Activated T-helper 1 cell treated with anti-CD3 and anti-CD28 coated beads, Interleukin-12 subunit alpha, Interleukin-12 subunit beta, Interleukin-2, Interleukin-4 antibody, amounts not matched to agents 30 ng/mL and 10 ng/mL and 1 ng/mL, durations not matched to agents 14 hours and 24 hours and 36 hours (primary cell): ENCODE results near the gene RPUSD4. TPM values are rescaled to one million over a fixed set of nuclear protein-coding genes. Genes with fewer than 3 reads are reported as not detected.
"Not testable (repeated sequence)": the region's sequence is repeated elsewhere in the genome, so short reads cannot be mapped to it uniquely, and the experiment has no call there.

Source experiments
- DNase-seq: peaks from one replicate; pipeline ENCODE4 v3.0.0; 2021; ENCODE audit warnings: low spot score
- H3K27ac Mint-ChIP-seq: one replicate; pipeline ENCODE4 v1.8.0; 2021; ENCODE audit warnings: mild to moderate bottlenecking, mixed read lengths
- H3K27me3 Mint-ChIP-seq: one replicate; pipeline ENCODE4 v1.8.0; 2022; ENCODE audit warnings: mild to moderate bottlenecking, moderate library complexity, mixed read lengths; ENCODE audit not compliant: insufficient read depth
- H3K36me3 Mint-ChIP-seq: one replicate; pipeline ENCODE4 v1.8.0; 2021; ENCODE audit warnings: low read depth, mixed read lengths
- H3K4me1 Mint-ChIP-seq: one replicate; pipeline ENCODE4 v1.8.0; 2021; ENCODE audit warnings: low read depth, mixed read lengths
- H3K4me3 Mint-ChIP-seq: one replicate; pipeline ENCODE4 v1.8.0; 2021; ENCODE audit warnings: mild to moderate bottlenecking, moderate library complexity, mixed read lengths
- H3K9me3 Mint-ChIP-seq: one replicate; pipeline ENCODE4 v1.8.0; 2021; ENCODE audit warnings: mixed read lengths
- intact Hi-C: fragments of 100-400 bp; cut with micrococcal nuclease; formaldehyde crosslinking; loops from one replicate; pipeline ENCODE4 v1.15.1; 2024
- total RNA-seq: library from RNA; stranded (reverse); gene quantifications from 2 replicates; pipeline ENCODE4 v1.2.3, GENCODE V29; 2022

The RPUSD4 gene, protein sequence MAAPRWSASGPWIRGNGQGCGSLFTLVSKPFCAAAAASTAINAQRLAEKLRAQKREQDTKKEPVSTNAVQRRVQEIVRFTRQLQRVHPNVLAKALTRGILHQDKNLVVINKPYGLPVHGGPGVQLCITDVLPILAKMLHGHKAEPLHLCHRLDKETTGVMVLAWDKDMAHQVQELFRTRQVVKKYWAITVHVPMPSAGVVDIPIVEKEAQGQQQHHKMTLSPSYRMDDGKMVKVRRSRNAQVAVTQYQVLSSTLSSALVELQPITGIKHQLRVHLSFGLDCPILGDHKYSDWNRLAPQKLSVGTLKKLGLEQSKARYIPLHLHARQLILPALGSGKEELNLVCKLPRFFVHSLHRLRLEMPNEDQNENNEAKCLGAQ
- total RNA-seq, result 49.2 and 49.8 TPM in 2 replicates

DNA sequence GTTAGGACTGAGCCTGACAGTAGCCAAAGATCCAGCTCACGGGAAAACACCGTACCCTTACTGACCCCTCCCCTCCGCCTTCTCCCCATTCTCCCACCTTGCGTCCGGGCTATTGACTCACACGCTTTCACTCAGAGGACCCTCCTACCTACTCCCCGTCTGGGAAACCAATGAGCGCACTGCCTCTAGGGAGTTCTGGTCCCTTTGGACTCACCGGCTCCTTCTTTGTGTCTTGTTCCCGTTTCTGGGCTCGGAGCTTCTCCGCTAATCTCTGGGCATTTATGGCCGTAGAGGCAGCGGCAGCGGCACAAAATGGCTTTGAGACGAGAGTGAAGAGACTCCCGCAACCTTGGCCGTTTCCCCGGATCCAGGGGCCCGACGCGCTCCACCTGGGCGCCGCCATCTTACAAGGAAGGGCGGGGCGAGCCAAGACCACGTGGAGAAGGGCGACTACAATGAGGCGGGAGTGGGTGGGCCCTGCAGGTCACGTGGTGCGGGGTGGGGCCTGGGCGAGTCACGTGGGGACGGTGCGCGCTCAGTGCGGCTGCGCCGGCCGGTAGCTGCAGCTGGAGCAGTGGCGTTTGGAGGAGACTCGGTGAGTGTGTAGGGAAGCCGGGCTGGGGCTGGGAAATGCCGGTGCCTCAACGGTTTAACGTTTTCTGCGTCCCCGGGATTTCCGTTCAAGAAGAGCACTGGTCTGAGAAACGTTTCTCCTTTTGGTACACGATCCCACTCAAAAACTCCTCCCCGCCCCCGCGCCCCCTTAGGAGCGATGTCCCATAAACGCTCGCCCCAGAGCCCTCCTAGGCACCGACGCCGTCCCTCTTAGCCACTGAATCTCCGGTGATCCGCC is at the start of gene RPUSD4, which contains the start of gene FAM118B:
TSS of gene RPUSD4 (minus strand) at position 415 of the 853 bp plus-strand sequence. CDS start at position 403, 12 bp downstream.
TSS of gene FAM118B (plus strand) at position 547 of the 853 bp plus-strand sequence. CDS start 23,220 bp downstream, outside the sequence.
- Mint-ChIP-seq H3K9me3 (no peaks in the 10 kb centered on the region), H3K4me3 (peak within 1 kb of the TSS; percentile 99), H3K27ac (peak within 1 kb of the TSS; percentile 98), H3K36me3 (peaks cover 21% of the 10 kb centered on the region), H3K4me1 (peaks cover 34% of the 10 kb centered on the region), H3K27me3 (no peaks in the 10 kb centered on the region)
- DNase-seq, result peak; percentile 98
- intact Hi-C loops, result loop anchor here (1.0 to 5.0 kb wide), 13 partner anchors 58 to 1589 kb away; partner anchors contain the start of genes DCPS, FOXRED1, HYLS1 and PUS3

DNA sequence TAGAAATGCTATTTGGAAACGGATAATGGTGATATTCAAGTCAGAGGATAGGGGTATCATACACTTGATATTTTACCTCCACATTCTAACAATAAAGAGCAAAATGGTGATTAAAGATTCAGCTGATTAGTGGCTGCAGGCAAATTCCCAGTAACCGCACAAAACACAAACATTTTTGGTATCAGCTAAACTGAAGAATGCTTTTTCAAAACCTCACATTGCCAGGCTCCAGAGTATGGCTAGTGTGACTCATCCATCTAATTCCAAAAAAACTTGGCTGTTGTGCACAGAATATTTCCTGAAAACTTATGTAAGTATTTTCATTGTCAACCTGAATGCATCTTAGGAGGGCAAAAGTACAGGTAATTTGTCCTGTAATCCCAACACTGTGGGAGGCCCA is 46.3 kb upstream of the RPUSD4 start:
- Mint-ChIP-seq H3K4me1 (no peaks in the 10 kb centered on the region), H3K36me3 (peaks cover 31% of the 10 kb centered on the region), H3K9me3 (no peaks in the 10 kb centered on the region), H3K4me3 (no peak overlapping the region), H3K27ac (no peak overlapping the region), H3K27me3 (no peaks in the 10 kb centered on the region)
- intact Hi-C loops, result no loop called here
- DNase-seq, result no peak

DNA sequence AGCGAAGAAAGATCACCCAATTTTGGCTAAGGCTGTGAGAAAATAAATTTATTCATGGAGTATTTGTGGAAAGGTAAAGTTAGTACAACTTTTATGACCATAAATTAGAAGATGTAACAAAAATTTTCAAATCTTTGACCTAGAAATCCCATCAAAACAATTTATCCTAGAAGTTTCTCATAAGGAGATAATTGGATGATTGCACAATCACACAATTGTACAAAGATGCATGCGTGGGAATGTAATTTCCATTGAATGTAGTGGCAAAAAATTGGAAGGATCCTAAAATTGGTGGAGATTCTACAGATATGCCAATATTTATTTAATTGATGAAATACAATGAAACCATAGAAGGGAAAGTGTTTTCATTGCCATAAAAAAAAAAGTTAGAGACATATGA is 45.7 kb upstream of the RPUSD4 start:
- Mint-ChIP-seq H3K4me3 (no peak overlapping the region), H3K4me1 (no peaks in the 10 kb centered on the region), H3K27me3 (no peaks in the 10 kb centered on the region), H3K9me3 (no peaks in the 10 kb centered on the region), H3K36me3 (peaks cover 29% of the 10 kb centered on the region), H3K27ac (no peak overlapping the region)
- DNase-seq, result no peak
- intact Hi-C loops, result no loop called here

DNA sequence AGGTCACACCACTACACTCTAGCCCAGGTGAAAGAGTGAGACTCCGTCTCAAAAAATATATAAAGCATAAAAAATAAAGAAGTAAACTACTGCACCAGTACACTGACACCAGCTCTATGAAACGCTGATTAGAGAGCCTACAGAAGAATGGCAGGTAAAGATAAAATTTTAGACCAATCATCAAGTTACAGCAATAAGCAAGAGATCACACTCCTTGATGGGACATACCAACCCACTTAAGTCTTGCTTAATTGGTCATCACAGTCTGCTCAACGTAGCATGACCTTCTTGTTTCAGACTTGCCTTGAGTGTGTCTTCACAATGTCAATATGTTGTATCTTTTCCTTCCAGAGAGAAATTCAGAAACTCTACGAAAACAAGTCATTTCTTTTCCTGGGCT is 44.8 kb upstream of the RPUSD4 start:
- no peaks in the 10 kb centered on the region for H3K4me1 Mint-ChIP-seq
- intact Hi-C loops, result no loop called here
- no peak overlapping the region for H3K4me3 Mint-ChIP-seq
- no peak for DNase-seq
- peaks cover 24% of the 10 kb centered on the region for H3K36me3 Mint-ChIP-seq
- no peaks in the 10 kb centered on the region for H3K9me3 Mint-ChIP-seq
- no peak overlapping the region for H3K27ac Mint-ChIP-seq
- no peaks in the 10 kb centered on the region for H3K27me3 Mint-ChIP-seq

DNA sequence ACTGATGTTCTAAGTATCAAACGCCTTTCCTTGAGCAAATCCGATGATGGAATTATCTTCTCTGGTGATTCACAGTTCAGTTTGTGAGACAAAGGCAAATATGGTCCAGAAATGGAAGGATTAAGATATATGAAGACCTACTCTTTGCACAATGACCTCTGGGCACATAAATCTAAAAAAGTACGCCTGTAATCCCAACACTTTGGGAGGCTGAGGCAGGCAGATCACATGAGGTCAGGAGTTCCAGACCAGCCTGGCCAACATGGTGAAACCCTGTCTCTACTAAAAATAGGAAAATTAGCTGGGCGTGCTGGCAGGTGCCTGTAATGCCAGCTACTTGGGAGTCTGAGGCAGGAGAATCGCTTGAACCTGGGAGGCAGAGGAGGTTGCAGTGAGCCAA is 44.1 kb upstream of the RPUSD4 start:
- intact Hi-C loops, H3K27me3 Mint-ChIP-seq, H3K4me3 Mint-ChIP-seq, H3K9me3 Mint-ChIP-seq, H3K27ac Mint-ChIP-seq, H3K4me1 Mint-ChIP-seq, DNase-seq: not testable (repeated sequence)
- peaks cover 20% of the 10 kb centered on the region for H3K36me3 Mint-ChIP-seq

DNA sequence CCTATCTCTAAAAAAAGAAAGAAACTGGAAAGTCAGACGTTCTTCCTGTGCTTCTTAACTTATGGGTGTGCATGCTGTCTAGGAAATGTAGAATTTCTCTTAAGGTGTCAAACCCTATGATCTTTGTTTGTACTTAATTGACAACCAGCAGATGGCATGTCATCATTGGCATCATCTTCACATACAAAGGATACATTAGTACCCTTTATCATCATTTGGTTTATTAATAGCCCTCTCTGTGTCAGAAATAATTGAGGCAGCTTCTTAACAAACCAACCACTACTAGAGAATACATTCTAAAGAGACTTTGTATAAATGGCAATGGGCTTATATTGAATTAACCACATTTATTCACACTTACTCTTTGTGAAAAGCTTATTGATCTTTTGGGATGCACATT is 43.4 kb upstream of the RPUSD4 start:
- H3K4me3 Mint-ChIP-seq, result no peak overlapping the region
- H3K9me3 Mint-ChIP-seq, result no peaks in the 10 kb centered on the region

DNA sequence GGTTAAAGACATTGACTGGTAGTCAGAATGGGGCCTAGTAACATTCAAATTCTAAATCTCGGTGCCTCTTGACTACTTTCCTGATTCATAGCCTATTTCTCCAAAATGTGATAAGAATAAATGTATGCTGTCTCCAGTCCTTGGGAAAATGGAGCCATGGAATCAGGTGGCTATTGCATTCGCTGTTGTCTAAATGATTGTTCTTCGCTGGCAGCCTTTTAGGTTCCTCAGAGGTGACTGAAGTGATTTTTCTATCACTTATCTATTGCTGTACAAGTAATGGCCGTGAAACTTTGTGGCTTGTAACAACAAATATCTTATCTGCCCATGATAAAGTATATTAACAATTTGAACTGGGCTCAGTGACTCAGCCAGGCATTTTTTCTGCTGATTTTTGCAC is 41.8 kb upstream of the RPUSD4 start:
- Mint-ChIP-seq H3K27ac (no peak overlapping the region), H3K36me3 (peaks cover 17% of the 10 kb centered on the region), H3K4me3 (no peak overlapping the region), H3K9me3 (no peaks in the 10 kb centered on the region), H3K27me3 (no peaks in the 10 kb centered on the region), H3K4me1 (no peaks in the 10 kb centered on the region)
- intact Hi-C loops, result no loop called here
- DNase-seq, result no peak

More for the DNA sequence above, 43.4 kb upstream of the RPUSD4 start:
- H3K27ac Mint-ChIP-seq, result no peak overlapping the region
- no peaks in the 10 kb centered on the region for H3K27me3 Mint-ChIP-seq
- peaks cover 16% of the 10 kb centered on the region for H3K36me3 Mint-ChIP-seq
- intact Hi-C loops, result no loop called here
- H3K4me1 Mint-ChIP-seq, result no peaks in the 10 kb centered on the region
- DNase-seq, result no peak

DNA sequence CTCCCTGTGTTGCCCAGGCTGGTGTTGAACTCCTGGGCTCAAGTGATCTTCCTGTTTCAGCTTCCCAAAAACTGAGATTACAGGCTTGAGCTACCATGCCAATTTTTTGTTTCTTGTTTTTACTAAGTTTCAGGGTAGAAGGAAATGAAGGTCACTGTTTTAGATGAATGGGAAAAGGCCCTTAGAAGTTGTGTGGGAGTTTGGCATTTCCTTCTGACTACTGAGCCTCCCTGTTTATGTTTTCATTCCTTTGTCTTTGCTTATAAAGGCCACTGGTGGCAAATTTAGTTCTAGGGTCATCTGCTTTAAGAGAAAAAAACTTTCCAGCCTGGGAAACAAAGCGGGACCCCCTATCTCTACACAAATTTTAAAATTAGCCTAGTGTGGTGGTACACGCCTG is 35.2 kb upstream of the RPUSD4 start:
- Mint-ChIP-seq H3K27ac (no peak overlapping the region), H3K9me3 (no peaks in the 10 kb centered on the region), H3K27me3 (no peaks in the 10 kb centered on the region), H3K4me1 (no peaks in the 10 kb centered on the region), H3K36me3 (peaks cover 8% of the 10 kb centered on the region), H3K4me3 (no peak overlapping the region)
- no peak for DNase-seq
- intact Hi-C loops, result no loop called here

DNA sequence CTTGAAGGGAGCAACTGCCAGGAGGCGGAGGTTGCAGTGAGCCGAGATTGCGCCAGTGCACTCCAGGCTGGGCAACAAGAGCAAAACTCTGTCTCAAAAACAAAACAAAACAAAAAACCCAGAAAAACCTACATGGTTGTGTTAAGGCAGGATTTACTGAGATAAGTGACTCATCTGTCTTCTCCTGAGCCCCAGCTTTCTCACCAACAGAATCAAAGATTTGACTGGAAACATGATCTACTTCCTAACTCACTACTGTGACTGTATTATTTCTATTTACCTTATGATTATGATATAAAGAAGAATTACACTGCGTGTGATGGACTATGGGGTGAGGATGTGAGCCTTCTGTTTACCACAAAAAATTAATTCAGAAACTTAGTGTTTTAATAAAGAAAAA is 21.9 kb upstream of the RPUSD4 start:
- Mint-ChIP-seq H3K36me3 (peaks cover 11% of the 10 kb centered on the region), H3K9me3 (no peaks in the 10 kb centered on the region), H3K4me1 (no peaks in the 10 kb centered on the region), H3K27me3 (no peaks in the 10 kb centered on the region), H3K27ac (no peak overlapping the region), H3K4me3 (no peak overlapping the region)
- DNase-seq, result no peak
- intact Hi-C loops, result no loop called here

DNA sequence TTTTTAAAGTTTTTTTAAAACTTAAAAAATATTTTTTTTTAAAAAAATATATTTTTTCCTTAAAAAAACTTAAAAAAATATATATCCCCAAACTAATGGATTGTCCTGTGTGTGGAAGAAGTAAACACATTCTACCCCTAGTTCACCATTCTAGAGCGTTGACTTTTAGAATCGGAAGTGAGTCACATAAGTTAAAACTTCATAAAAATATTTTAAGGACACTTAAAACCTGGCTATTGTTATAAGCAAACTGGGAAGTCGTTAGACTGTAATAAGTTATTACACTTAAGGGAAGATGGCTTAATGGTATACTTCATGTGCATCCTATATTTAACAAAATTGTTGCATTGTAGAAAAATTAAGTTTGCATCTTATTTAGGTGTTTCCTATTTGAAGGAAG is 21.2 kb upstream of the RPUSD4 start:
- Mint-ChIP-seq H3K4me1 (no peaks in the 10 kb centered on the region), H3K36me3 (peaks cover 9% of the 10 kb centered on the region), H3K27ac (no peak overlapping the region), H3K27me3 (no peaks in the 10 kb centered on the region), H3K4me3 (no peak overlapping the region), H3K9me3 (no peaks in the 10 kb centered on the region)
- intact Hi-C loops, result no loop called here
- no peak for DNase-seq

DNA sequence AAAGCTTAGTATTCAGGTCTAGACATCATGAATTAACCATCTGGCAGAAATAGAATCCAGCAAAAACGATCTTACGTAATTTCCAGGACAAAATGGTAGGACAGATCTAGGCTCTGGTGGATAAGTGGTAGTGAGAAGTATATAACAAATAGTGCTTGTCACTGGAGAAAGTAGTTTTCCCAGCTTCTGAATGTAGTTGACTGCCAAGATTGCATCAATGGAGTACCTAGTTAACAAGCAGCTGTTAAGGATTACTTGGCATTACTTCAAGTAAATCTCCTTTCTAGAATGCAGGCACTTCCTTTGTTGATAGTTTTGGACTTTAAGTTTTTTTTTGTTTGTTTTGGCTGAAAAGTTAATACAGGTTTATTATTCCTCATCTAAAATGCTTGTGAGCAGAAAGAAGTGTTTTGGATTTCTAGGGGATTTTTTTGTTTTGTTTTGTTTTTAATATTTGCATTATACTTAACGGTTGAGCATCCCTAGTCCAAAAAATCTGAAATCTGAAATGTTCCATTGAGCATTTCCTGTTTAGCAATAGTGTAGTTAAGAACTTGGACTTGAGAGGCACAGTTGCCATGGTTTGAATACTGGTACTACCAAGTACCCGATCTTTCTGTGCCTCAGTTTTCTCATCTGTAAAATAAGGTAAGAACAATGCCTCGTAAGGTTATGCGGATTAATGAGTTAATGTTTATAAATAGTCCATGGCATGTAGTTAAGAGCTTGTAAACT is 20.4 kb upstream of the RPUSD4 start:
- intact Hi-C loops, result no loop called here
- no peak for DNase-seq
- Mint-ChIP-seq H3K27me3 (no peaks in the 10 kb centered on the region), H3K36me3 (peaks cover 9% of the 10 kb centered on the region), H3K27ac (no peak overlapping the region), H3K4me1 (no peaks in the 10 kb centered on the region), H3K4me3 (no peak overlapping the region), H3K9me3 (no peaks in the 10 kb centered on the region)

DNA sequence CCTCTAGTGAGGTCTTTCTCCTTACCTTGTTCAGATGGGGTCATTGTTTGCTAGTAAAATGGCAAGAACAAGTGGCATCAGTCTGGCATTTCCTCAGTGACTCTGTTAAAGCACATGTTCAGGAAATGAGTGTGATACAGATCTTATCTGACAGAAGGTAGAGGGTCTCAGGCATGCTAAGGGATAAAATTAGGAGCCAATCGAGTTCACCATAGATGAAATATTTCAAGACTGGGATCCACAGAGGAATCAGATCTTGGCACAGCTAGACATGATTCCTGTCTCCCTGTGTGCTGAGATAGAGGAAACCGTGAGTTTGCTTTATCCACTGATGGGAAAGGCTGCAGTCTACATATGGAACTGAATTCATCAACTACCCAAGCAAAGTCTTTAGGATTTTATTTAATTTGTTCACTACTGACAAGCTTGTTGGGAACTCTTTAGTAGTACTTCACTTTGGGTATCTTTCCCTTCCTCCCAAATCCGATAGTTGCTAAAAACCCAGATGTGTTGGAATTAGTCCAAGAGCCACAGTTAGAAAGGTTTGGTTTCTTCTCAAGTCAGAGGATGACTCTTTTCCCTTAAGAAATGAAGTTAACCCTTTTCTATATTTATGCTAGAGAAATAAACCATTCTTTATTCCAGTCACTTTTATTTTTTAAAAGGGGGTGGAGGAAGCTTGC is 18.5 kb upstream of the RPUSD4 start:
- intact Hi-C loops, result no loop called here
- H3K4me1 Mint-ChIP-seq, result no peaks in the 10 kb centered on the region
- peaks cover 3% of the 10 kb centered on the region for H3K9me3 Mint-ChIP-seq
- no peak for DNase-seq
- H3K36me3 Mint-ChIP-seq, result peaks cover 10% of the 10 kb centered on the region
- H3K27me3 Mint-ChIP-seq, result no peaks in the 10 kb centered on the region
- no peak overlapping the region for H3K4me3 Mint-ChIP-seq
- H3K27ac Mint-ChIP-seq, result no peak overlapping the region
